ENCODE measurements around the gene BAMBI. TPM values are rescaled to one million over a fixed set of nuclear protein-coding genes. Genes with fewer than 3 reads are reported as not detected.

Gene BAMBI, protein sequence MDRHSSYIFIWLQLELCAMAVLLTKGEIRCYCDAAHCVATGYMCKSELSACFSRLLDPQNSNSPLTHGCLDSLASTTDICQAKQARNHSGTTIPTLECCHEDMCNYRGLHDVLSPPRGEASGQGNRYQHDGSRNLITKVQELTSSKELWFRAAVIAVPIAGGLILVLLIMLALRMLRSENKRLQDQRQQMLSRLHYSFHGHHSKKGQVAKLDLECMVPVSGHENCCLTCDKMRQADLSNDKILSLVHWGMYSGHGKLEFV
- polyA plus RNA-seq (2011; rRNA removed) = 10.8 and 11.0 TPM in 2 replicates
- 6.3 and 7.0 TPM in 2 replicates for polyA minus RNA-seq (2011; rRNA and poly(A)+ RNA removed)

DNA sequence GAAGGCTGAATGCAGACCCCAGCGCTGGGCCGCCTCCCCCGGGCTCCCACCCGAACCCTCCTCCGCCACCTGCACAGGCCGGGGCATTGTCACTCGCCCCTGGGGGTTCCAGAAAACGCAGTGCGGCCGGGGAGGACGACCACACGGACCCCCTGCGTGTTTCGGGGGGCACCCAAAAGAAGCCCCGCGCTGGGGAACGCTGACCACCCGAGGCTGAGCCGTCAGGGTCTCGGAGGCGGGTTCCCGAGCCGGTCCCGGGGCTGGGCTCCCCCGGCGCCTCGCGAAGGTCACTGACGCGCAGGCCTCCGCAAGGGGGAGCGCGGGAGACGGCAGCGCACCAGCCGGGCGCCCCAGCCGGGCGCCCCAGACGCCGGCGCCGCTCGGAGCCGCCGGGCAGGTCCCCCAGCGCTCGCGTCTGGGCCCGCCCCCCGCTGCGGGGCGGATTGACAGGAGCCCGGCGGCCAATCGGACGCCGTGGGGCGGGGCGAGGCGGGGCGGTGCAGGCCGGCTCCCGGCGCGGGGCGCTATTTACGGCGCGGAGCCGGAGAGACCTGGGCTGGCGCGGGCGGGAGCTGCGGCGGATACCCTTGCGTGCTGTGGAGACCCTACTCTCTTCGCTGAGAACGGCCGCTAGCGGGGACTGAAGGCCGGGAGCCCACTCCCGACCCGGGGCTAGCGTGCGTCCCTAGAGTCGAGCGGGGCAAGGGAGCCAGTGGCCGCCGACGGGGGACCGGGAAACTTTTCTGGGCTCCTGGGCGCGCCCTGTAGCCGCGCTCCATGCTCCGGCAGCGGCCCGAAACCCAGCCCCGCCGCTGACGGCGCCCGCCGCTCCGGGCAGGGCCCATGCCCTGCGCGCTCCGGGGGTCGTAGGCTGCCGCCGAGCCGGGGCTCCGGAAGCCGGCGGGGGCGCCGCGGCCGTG lies at the start of gene BAMBI:
Gene BAMBI (plus strand): TSS at position 554 of the 920 bp plus-strand sequence. CDS start 377 bp downstream, outside the sequence.
- Histone ChIP-seq H3K9me3 (ENCODE audit: control insufficient read depth, insufficient read depth, low read length) (no peaks in the 10 kb centered on the region; the same call in 1 of the 2 replicates), H3K27me3 (ENCODE audit: control insufficient read depth, insufficient read depth, low read length) (peaks cover 33% of the 10 kb centered on the region), H3K27ac (ENCODE audit: low read depth, low read length) (no peak within 1 kb of the TSS), H3K4me3 (ENCODE audit: low read depth, low read length) (peak within 1 kb of the TSS; percentile 79)
- peak; percentile 72 for DNase-seq (ENCODE audit: low read depth, low spot score)
- CTCF ChIA-PET = interaction anchor here (0.6 to 2.0 kb wide), 7 partner anchors 8 to 628 kb away, joined by 3 to 12 read pairs (median 3); no protein-coding TSS in a partner anchor
- POLR2A ChIA-PET = interaction anchor here (0.6 to 1.0 kb wide), 2 partner anchors 9 to 45 kb away, joined by 3 read pairs; no protein-coding TSS in a partner anchor
- TF ChIP-seq, protein P1, sequence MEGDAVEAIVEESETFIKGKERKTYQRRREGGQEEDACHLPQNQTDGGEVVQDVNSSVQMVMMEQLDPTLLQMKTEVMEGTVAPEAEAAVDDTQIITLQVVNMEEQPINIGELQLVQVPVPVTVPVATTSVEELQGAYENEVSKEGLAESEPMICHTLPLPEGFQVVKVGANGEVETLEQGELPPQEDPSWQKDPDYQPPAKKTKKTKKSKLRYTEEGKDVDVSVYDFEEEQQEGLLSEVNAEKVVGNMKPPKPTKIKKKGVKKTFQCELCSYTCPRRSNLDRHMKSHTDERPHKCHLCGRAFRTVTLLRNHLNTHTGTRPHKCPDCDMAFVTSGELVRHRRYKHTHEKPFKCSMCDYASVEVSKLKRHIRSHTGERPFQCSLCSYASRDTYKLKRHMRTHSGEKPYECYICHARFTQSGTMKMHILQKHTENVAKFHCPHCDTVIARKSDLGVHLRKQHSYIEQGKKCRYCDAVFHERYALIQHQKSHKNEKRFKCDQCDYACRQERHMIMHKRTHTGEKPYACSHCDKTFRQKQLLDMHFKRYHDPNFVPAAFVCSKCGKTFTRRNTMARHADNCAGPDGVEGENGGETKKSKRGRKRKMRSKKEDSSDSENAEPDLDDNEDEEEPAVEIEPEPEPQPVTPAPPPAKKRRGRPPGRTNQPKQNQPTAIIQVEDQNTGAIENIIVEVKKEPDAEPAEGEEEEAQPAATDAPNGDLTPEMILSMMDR (IDR thresholded peaks at IDR 0.05; ENCODE audit: low read depth, low read length) = peak; percentile 60

DNA sequence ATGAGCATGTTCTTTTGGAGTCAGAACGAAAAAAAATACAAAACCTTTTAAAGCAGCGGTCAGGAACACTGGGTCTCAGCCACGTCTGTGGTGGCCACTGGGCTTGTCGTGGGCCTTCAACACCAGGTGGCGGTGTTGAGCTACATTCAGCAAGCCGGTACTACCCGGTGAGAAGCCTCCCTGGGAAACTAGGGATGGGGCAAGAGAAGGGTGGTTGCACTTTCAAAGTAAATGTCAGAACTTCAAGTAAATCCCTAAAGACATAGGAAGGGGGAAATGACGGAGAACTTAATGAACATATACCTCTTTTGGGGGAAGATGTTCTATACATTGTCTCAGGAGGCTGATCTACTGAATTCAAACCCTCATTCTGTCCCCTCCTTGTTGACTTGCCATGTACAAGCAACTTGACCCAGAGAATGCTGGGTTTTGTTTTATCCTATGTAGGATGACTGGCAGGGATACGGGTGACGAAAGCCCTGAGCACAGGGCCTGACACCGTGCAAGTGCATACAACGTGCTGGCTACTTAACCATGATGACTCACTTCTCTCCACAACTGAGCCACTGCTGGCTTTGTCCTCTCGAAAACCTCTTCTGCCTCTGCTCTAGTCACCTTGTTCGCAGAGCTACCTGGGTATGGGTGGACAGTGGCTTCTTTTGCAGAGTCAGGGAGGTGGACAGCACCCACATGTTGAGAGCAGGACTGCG lies 49.0 kb upstream of the BAMBI start:
- POLR2A ChIA-PET = interaction anchor here (0.7 kb wide), 1 partner anchor 17 kb away, joined by 3 read pairs; no protein-coding TSS in a partner anchor

DNA sequence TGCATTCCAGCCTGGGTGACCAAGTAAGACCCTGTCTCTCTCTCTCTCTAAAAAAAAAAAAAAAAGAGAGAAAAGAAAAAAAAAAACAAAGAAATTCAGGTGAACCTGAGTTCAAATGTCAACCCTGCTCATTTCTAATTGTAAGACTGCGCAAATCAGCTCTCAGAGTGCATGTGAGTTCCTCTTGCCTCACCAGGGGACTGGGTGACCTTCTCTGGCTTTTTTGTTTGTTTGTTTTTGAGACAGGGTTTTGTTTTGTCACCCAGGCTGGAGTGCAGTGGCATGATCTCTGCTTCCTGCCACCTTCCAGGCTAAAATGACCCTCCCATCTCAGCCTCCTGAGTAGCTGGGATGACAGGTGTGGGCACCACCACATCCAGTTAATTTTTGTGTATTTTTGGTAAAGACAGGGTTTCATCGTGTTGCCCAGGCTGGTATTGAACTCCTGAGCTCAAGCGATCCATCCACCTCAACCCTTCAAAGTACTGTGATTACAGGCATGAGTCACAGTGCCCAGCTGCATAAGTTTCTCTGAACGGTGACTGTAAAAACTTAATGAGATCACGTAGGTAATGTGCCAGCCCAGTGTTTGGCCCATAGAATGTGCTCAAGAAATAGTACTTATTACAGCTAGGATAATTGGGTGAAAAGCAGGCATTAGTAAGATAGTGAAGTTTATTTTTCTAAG lies 45.3 kb upstream of the BAMBI start:
- CTCF ChIA-PET = interaction anchor here (0.9 kb wide), 1 partner anchor 672 kb away, joined by 3 read pairs; no protein-coding TSS in a partner anchor
- no peak for DNase-seq (ENCODE audit: low read depth, low spot score)
- Histone ChIP-seq H3K27ac (ENCODE audit: low read depth, low read length) (no peak overlapping the region), H3K4me3 (ENCODE audit: low read depth, low read length) (no peak overlapping the region), H3K27me3 (ENCODE audit: control insufficient read depth, insufficient read depth, low read length) (peaks cover 14% of the 10 kb centered on the region), H3K9me3 (ENCODE audit: control insufficient read depth, insufficient read depth, low read length) (no peaks in the 10 kb centered on the region)
- POLR2A ChIA-PET = no interaction called here
- TF ChIP-seq, protein P1 (IDR thresholded peaks at IDR 0.05; ENCODE audit: low read depth, low read length) = no peak

More for the DNA sequence above, 49.0 kb upstream of the BAMBI start:
- no peak overlapping the region for H3K4me3 ChIP-seq (ENCODE audit: low read depth, low read length)
- H3K9me3 ChIP-seq (ENCODE audit: control insufficient read depth, insufficient read depth, low read length) = no peaks in the 10 kb centered on the region
- TF ChIP-seq, protein P1 (IDR thresholded peaks at IDR 0.05; ENCODE audit: low read depth, low read length) = peak; percentile 97
- peaks cover 13% of the 10 kb centered on the region for H3K27me3 ChIP-seq (ENCODE audit: control insufficient read depth, insufficient read depth, low read length)
- DNase-seq (ENCODE audit: low read depth, low spot score) = peak; percentile 44
- CTCF ChIA-PET = interaction anchor here (0.5 to 4.1 kb wide), 18 partner anchors 8 to 868 kb away, joined by 3 to 40 read pairs (median 4); no protein-coding TSS in a partner anchor
- H3K27ac ChIP-seq (ENCODE audit: low read depth, low read length) = no peak overlapping the region

DNA sequence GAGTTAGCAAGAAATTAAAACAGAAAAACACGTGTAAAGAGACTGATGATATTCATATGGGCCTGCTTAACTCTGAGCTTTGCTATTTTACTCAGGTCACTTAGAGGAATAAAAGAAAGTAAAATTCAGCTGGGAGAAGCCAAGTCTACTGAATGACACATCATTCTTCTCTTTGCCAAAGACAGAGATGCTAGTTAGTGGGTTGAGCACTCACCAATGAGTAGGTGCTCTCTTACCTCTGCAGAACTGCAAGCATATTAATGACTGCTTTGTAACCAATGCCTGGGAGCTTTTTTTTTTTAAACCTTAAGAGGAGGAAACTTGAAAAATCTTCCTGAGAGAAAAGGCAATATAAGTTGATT lies 44.8 kb upstream of the BAMBI start:
- H3K4me3 ChIP-seq (ENCODE audit: low read depth, low read length) = no peak overlapping the region
- H3K9me3 ChIP-seq (ENCODE audit: control insufficient read depth, insufficient read depth, low read length) = no peaks in the 10 kb centered on the region
- ChIA-PET CTCF (interaction anchor here (0.9 to 1.2 kb wide), 2 partner anchors 31 to 671 kb away, joined by 3 read pairs; no protein-coding TSS in a partner anchor), POLR2A (no interaction called here)
- TF ChIP-seq, protein P1 (IDR thresholded peaks at IDR 0.05; ENCODE audit: low read depth, low read length) = no peak
- H3K27ac ChIP-seq (ENCODE audit: low read depth, low read length) = no peak overlapping the region
- DNase-seq (ENCODE audit: low read depth, low spot score) = no peak
- H3K27me3 ChIP-seq (ENCODE audit: control insufficient read depth, insufficient read depth, low read length) = peaks cover 14% of the 10 kb centered on the region

All from AG04450 (cell line).